ENCODE results near the gene TBCEL. TPM values are rescaled to one million over a fixed set of nuclear protein-coding genes. Genes with fewer than 3 reads are reported as not detected.

Gene TBCEL
- total and polyA plus RNA-seq, 10 of the 15 experiments (the other 5 are each of a cell fraction or from before 2014, with no cell fraction given), result 2.0 to 10.4 (median 7.3) TPM

DNA sequence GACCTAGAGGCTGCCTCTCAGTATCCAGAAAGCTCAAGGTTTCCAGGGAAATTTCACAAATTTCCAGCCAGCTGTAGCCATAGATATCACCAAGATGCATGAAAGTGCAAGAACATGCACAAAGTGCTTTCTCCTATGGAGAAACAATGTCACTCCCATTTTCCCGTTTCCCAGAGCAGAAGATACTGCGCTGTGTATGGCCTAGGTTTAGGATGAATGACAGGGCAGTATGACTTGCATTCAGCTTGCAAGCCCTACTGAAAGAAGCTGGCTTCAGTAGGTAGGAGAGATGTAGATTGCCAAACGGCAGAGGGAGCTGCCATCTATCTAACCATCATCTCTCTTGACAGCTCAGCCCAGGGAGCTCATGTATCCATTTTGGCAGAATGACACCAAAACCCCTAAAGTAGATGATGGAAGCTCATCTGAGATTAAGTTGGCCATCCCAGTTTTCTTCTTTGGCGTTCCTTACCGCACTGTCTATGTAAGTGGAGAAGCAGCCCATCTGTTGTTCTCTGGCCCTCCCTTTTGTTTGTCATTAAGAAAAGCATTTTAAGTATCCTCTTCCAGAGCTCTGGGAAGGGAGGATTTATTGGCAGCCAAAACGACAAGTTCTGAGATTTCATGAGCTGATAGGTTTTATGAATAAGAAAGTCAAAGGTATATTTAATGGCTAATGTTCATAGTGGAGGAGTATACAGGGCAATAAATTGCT is 81.7 kb downstream of the TBCEL start:
- Histone ChIP-seq H3K27ac (ENCODE audit: control insufficient read depth, insufficient read depth) (no peak overlapping the region), H3K4me1 (ENCODE audit: control insufficient read depth, insufficient read depth, low read length) (no peaks in the 10 kb centered on the region), H3K4me2 (ENCODE audit: control insufficient read depth, insufficient read depth) (no peak overlapping the region), H3K79me2 (ENCODE audit: control insufficient read depth, insufficient read depth, low read length) (no peaks in the 10 kb centered on the region), H3K4me3 (no peak overlapping the region), H3K9ac (ENCODE audit: control insufficient read depth, insufficient read depth, low read length) (no peak overlapping the region), H3K36me3 (ENCODE audit: control insufficient read depth in 2 of 2, insufficient read depth in 2 of 2, low read length in 1 of 2) (no peaks in the 10 kb centered on the region), H3K27me3 (replicated peaks in 1 of 2; ENCODE audit: control insufficient read depth in 2 of 2, insufficient read depth in 2 of 2, low read length in 1 of 2) (no peaks in the 10 kb centered on the region; a peak in 1 of 4 replicates), H2AFZ (ENCODE audit: control insufficient read depth, low read depth, low read length) (no peak overlapping the region), H3K9me3 (replicated peaks; ENCODE audit: control insufficient read depth, insufficient read depth, low read length) (no peaks in the 10 kb centered on the region), H4K20me1 (ENCODE audit: control insufficient read depth, insufficient read depth) (no peaks in the 10 kb centered on the region; the same call in 1 of the 2 replicates)
- BruUV-seq (replicated peaks), result no TSS peak
- FAIRE-seq (no peak), DNase-seq (ENCODE audit: low read depth, low spot score) (no peak), ATAC-seq (no peak)
- ChIA-PET CTCF (interaction anchor here (0.8 to 1.4 kb wide), 7 partner anchors 10 to 473 kb away, joined by 3 to 9 read pairs (median 3); no protein-coding TSS in a partner anchor), SMC1A (ENCODE audit: uncharacterized antibody, unreplicated experiment) (interaction anchor here (0.7 to 1.7 kb wide), 3 partner anchors 39 to 71 kb away, joined by 3 to 6 read pairs (median 4); no protein-coding TSS in a partner anchor), RAD21 (ENCODE audit: unreplicated experiment) (interaction anchor here (1.3 kb wide), 1 partner anchor 47 kb away, joined by 3 read pairs; no protein-coding TSS in a partner anchor), POLR2A (interaction anchor here (0.6 kb wide), 1 partner anchor 90 kb away, joined by 3 read pairs; no protein-coding TSS in a partner anchor)
- in situ Hi-C loops (cut with MboI), result no loop called here
- WGBS (ENCODE audit: insufficient coverage, insufficient replicate concordance, low lambda C conversion rate, missing lambda C conversion rate), result 53% methylated on average over 6 of the region's 6 CpGs
- intact Hi-C loops (cut with micrococcal nuclease; ENCODE audit: unreplicated experiment), result loop anchor here (5.0 kb wide), 1 partner anchor 87 kb away; no protein-coding TSS in a partner anchor
- TF ChIP-seq SP1 (IDR thresholded peaks at IDR 0.05; ENCODE audit: low read depth, low read length), result no peak
- TF ChIP-seq JUNB (IDR thresholded peaks at IDR 0.05), result no peak
- no peak for TF ChIP-seq CBX5 (IDR thresholded peaks at IDR 0.05; ENCODE audit: low read depth)
- no peak for TF ChIP-seq HDGF (IDR thresholded peaks at IDR 0.05)
- TF ChIP-seq CHD2 (IDR thresholded peaks at IDR 0.05; ENCODE audit: borderline replicate concordance, low read depth, low read length), result no peak
- no peak for TF ChIP-seq NFYB (IDR thresholded peaks at IDR 0.05; ENCODE audit: insufficient read depth, low read depth, low read length)
- no peak for TF ChIP-seq FOS (IDR thresholded peaks at IDR 0.05; ENCODE audit: borderline replicate concordance, extremely low read depth, insufficient read length)
- no peak for TF ChIP-seq TCF7 (IDR thresholded peaks at IDR 0.05; ENCODE audit: borderline replicate concordance)
